ENCODE data around the gene TRIM13. TPM values are rescaled to one million over a fixed set of nuclear protein-coding genes. Genes with fewer than 3 reads are reported as not detected.

Gene TRIM13, protein sequence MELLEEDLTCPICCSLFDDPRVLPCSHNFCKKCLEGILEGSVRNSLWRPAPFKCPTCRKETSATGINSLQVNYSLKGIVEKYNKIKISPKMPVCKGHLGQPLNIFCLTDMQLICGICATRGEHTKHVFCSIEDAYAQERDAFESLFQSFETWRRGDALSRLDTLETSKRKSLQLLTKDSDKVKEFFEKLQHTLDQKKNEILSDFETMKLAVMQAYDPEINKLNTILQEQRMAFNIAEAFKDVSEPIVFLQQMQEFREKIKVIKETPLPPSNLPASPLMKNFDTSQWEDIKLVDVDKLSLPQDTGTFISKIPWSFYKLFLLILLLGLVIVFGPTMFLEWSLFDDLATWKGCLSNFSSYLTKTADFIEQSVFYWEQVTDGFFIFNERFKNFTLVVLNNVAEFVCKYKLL
- total RNA-seq = 33.0 and 38.7 TPM in 2 replicates

DNA sequence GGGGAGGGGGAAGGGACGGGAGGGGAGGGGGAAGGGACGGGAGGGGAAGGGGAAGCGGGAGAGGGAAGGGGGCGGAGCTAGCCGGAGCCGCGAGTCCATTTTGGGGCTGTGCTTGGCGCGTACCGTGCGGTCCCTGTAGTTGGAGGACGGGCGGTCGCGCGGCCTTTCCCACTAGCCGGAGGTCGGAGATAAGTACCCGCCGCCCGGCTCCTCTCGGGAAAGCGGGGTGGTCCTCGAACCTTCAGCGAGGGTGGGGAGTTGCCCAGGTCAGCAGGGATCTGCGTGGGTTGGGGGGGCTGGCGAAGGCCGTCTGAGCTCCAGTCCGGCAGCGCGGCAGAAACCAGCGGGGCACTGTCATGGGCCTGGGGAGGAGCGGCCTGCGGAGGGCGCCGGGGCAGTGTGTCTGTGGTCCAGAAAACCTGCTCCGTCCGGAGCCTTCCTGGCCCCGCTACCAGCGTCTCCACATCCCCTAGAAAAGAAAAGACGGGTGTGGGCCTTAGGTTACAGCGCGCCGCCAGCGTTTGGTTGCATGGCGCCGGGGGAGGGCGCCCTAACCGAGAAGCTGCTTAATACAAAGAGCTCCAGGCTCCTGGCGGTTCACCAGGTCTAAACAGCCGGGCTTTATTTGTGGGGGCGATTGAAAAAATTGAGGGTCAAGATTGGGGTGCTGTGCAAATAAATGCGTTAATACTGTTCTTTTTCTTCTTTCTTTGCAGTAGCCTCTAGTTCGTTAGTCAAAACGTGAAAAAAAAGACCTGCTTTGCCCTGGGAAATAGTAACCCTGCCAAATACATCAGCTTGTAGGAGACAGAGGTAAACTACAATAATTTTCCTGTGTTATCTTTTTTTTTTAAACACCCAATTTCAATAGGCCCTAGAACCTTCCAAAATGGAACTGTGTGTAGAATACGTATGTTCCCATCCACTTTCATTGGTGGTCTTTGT lies at the start of gene TRIM13:
Gene TRIM13 (plus strand): TSS at position 92 of the 945 bp plus-strand sequence. CDS start 14,899 bp downstream, outside the sequence.

DNA sequence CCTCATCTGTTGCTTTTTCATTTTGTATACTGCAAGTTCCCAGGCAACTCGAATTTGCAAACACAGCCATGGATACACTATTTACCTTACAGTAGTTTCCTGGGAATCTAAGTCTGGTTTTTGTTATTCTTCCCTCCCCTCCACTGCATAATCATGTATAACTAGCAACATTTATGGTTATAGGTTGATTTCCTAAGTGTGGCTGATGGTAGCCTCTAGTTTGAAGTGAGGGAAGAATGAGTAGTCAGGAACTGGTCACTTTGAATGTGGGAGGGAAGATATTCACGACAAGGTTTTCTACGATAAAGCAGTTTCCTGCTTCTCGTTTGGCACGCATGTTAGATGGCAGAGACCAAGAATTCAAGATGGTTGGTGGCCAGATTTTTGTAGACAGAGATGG lies 18.4 kb downstream of the TRIM13 start, which contains the start of gene KCNRG:
Gene KCNRG (plus strand): TSS at position 187 of the 400 bp plus-strand sequence. CDS start 50 bp downstream, at position 237.

Small RNA genes within 50 kb of the gene (small RNA-seq; reads per million reads assigned to genes)
- gene MIR16-1 = 6.8 reads per million, percentile 94 among the genes with 10 or more reads in this experiment
- not detected for gene MIR3613
- not detected for gene RF02105
- gene RF02106 = not detected
- not detected for gene RF02107
- not detected for gene RF02108

Other genes starting within 250 kb of the TRIM13 start
- gene KPNA3, start 204.4 kb upstream of the TRIM13 start, total RNA-seq = 41.5 and 58.6 TPM in 2 replicates
- gene SPRYD7, start 60.7 kb upstream of the TRIM13 start, total RNA-seq = 4.6 and 7.4 TPM in 2 replicates
- 3.6 and 4.8 TPM in 2 replicates for gene KCNRG, start 18.4 kb downstream of the TRIM13 start, total RNA-seq